Neural cell (in vitro differentiated cells): ENCODE results near the gene POLR1A. TPM values are rescaled to one million over a fixed set of nuclear protein-coding genes. Genes with fewer than 3 reads are reported as not detected.

Experiments used
- H2AFZ ChIP-seq: fragments of 200-600, 300-800 bp; sonication (generic), shearing (Covaris generic); 2 replicates; pipeline ENCODE4 v1.6.0; 2014; ENCODE audit warnings: low read depth, mild to moderate bottlenecking, antibody characterized with exemption, low read length, moderate library complexity
- H3F3A ChIP-seq: fragments of 200-600 bp; shearing (Covaris generic); 2 replicates; pipeline ENCODE4 v1.6.1; 2016; ENCODE audit warnings: mild to moderate bottlenecking, moderate library complexity, mixed read lengths, antibody characterized with exemption, low read length; ENCODE audit not compliant: insufficient read depth, poor library complexity, severe bottlenecking
- H3K27ac ChIP-seq: fragments of 200-600, 300-800 bp; sonication (generic), shearing (Covaris generic); 2 replicates; pipeline ENCODE4 v1.5.1; 2014; ENCODE audit warnings: mild to moderate bottlenecking, low read length, moderate library complexity
- H3K27me3 ChIP-seq: fragments of 300-800, 200-600 bp; sonication (generic), shearing (Covaris generic); 2 replicates; pipeline ENCODE4 v1.6.0; 2014; ENCODE audit warnings: mild to moderate bottlenecking, low read depth, low read length, moderate library complexity; ENCODE audit not compliant: insufficient read depth
- H3K36me3 ChIP-seq: fragments of 300-800, 200-600 bp; sonication (generic), shearing (Covaris generic); 2 replicates; pipeline ENCODE4 v1.5.1; 2014; ENCODE audit warnings: mild to moderate bottlenecking, antibody characterized with exemption, low read length, moderate library complexity; ENCODE audit not compliant: insufficient read depth
- H3K4me2 ChIP-seq: fragments of 300-800, 200-600 bp; sonication (generic), shearing (Covaris generic); 2 replicates; pipeline ENCODE4 v1.6.0; 2014; ENCODE audit warnings: mild to moderate bottlenecking, low read length
- H3K4me3 ChIP-seq: fragments of 300-800, 200-600 bp; sonication (generic), shearing (Covaris generic); 2 replicates; pipeline ENCODE4 v1.5.1; 2014; ENCODE audit warnings: mild to moderate bottlenecking, low read length, moderate library complexity
- H3K79me2 ChIP-seq: fragments of 200-600 bp; shearing (Covaris generic); replicated peaks from 2 replicates; pipeline ENCODE4 v1.6.0; 2014; ENCODE audit warnings: mild to moderate bottlenecking, low read length, moderate library complexity; ENCODE audit not compliant: insufficient read depth
- H3K9ac ChIP-seq: fragments of 300-800, 200-600 bp; sonication (generic), shearing (Covaris generic); 2 replicates; pipeline ENCODE4 v1.6.1; 2016; ENCODE audit warnings: mild to moderate bottlenecking, low read length, mixed read lengths
- H3K9me2 ChIP-seq: fragments of 200-600 bp; shearing (Covaris generic); 2 replicates; pipeline ENCODE4 v1.6.1; 2016; ENCODE audit warnings: mild to moderate bottlenecking, low read length, mixed read lengths; ENCODE audit not compliant: insufficient read depth
- H3K9me3 ChIP-seq: fragments of 200-600, 300-800 bp; sonication (generic), shearing (Covaris generic); 2 replicates; pipeline ENCODE4 v1.6.1; 2016; ENCODE audit warnings: mild to moderate bottlenecking, mixed run types, low read length, moderate library complexity, mixed read lengths
- H4K20me1 ChIP-seq: fragments of 200-600 bp; shearing (Covaris generic); 2 replicates; pipeline ENCODE4 v1.6.1; 2016; ENCODE audit warnings: mild to moderate bottlenecking, mixed run types; ENCODE audit not compliant: insufficient read depth
- EP300 ChIP-seq: fragments of 450-650 bp; conservative IDR thresholded peaks from 2 replicates; pipeline ENCODE4 v1.6.1; 2014; ENCODE audit warnings: antibody characterized with exemption, mild to moderate bottlenecking, moderate library complexity; ENCODE audit not compliant: poor library complexity, severe bottlenecking
- EZH2 ChIP-seq: fragments of 200-600, 300-800 bp; shearing (Covaris generic), sonication (generic); IDR thresholded peaks from 2 replicates; pipeline ENCODE4 v1.6.1; 2014; ENCODE audit warnings: antibody characterized with exemption, low read length, borderline replicate concordance, mild to moderate bottlenecking; ENCODE audit not compliant: insufficient read depth, poor library complexity, severe bottlenecking
- MXI1 ChIP-seq: fragments of 450-650 bp; conservative IDR thresholded peaks from 2 replicates; pipeline ENCODE4 v1.6.1; 2014; ENCODE audit warnings: antibody characterized with exemption, mild to moderate bottlenecking; ENCODE audit not compliant: poor library complexity, severe bottlenecking
- POLR2AphosphoS5 ChIP-seq: IDR thresholded peaks from 2 replicates; pipeline ENCODE4 v1.6.1; 2012
- RAD21 ChIP-seq: fragments of 450-650 bp; conservative IDR thresholded peaks from 2 replicates; pipeline ENCODE4 v1.6.1; 2014; ENCODE audit warnings: antibody characterized with exemption, mild to moderate bottlenecking, moderate library complexity
- SMC3 ChIP-seq: fragments of 450-650 bp; conservative IDR thresholded peaks from 2 replicates; pipeline ENCODE4 v1.6.1; 2014; ENCODE audit warnings: antibody characterized with exemption, mild to moderate bottlenecking, moderate library complexity; ENCODE audit not compliant: poor library complexity
- TAF1 ChIP-seq: IDR thresholded peaks from 2 replicates; pipeline ENCODE4 v1.6.1; 2012; ENCODE audit warnings: low read depth
- polyA plus RNA-seq: library from polyadenylated mRNA; depleted of rRNA; stranded (reverse); fragments of >200 nt; gene quantifications from 2 replicates; pipeline ENCODE4 v1.2.3, GENCODE V29; 2014
- TF ChIP-seq, protein P1 (sequence below): IDR thresholded peaks from 2 replicates; pipeline ENCODE4 v1.6.1; 2012; ENCODE audit warnings: borderline replicate concordance
- TF ChIP-seq, protein P2 (sequence below): fragments of 450-650 bp; IDR thresholded peaks from 2 replicates; pipeline ENCODE4 v1.5.1; 2014; ENCODE audit warnings: antibody characterized with exemption, mild to moderate bottlenecking, moderate library complexity; ENCODE audit not compliant: poor library complexity, severe bottlenecking

Gene POLR1A
- polyA plus RNA-seq, 1 donor from 2014 or later, result 5.4 TPM

DNA sequence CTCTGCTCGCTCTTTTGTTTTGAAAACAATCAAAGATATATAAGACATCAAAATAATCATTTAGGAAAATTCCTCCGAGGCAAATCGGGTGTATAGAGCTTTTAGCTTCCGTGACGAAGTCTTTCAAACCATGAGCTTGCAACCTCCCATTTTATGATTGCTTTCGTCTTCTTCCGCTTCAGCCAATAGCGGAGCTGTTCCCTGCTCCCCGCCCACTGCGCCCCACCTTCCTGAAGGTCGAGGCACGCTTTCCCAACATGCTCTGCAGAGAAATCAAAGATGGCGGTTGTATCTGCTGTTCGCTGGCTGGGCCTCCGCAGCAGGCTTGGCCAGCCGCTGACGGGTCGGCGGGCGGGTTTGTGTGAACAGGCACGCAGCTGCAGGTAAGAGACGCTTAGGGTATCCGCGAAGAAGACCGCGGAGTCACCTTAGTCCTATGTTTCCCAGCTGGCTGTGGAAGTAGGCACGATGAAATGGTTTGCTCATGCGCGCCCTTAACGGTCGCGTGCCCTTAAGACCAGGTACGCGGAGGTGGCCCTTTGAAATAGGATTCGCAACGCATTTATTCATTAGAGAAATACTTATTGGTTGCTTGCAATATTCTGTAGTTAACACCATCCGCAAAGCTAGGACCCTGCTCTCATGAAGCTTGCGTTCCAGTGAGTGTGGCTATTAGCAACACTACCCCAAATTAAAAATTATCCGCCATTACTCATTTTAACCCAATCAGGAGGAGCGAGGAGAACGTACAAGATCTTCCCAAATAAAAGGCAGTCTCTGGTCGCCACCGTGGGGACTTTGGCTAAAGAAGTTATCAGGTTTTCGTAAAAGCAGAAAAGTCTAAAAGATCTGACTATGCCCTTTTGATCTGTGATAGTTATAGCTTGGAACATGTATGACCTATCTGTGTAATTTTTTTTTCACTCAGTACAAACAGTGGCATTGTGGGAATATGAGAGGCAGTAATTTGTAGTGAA is 571 bp upstream of the POLR1A start, which contains the start of gene PTCD3:
TSS of gene PTCD3 (plus strand) at position 267 of the 977 bp plus-strand sequence. CDS start at position 280, 13 bp downstream.
- Histone ChIP-seq H3F3A (no peaks in the 10 kb centered on the region), H3K27me3 (no peaks in the 10 kb centered on the region), H3K4me2 (peak within 1 kb of the TSS; percentile 99), H3K9me3 (no peaks in the 10 kb centered on the region), H3K79me2 (peaks cover 57% of the 10 kb centered on the region), H4K20me1 (no peaks in the 10 kb centered on the region), H3K4me3 (peak within 1 kb of the TSS; percentile 85), H3K9ac (peak within 1 kb of the TSS; percentile 88), H3K27ac (peak within 1 kb of the TSS; percentile 69), H2AFZ (peak within 1 kb of the TSS; percentile 95), H3K9me2 (no peaks in the 10 kb centered on the region), H3K36me3 (no peaks in the 10 kb centered on the region)
- peak; percentile 99 for TF ChIP-seq TAF1
- TF ChIP-seq SMC3, result peak; percentile 46
- TF ChIP-seq EZH2, result no peak
- peak; percentile 94 for TF ChIP-seq POLR2AphosphoS5
- TF ChIP-seq, protein P1, sequence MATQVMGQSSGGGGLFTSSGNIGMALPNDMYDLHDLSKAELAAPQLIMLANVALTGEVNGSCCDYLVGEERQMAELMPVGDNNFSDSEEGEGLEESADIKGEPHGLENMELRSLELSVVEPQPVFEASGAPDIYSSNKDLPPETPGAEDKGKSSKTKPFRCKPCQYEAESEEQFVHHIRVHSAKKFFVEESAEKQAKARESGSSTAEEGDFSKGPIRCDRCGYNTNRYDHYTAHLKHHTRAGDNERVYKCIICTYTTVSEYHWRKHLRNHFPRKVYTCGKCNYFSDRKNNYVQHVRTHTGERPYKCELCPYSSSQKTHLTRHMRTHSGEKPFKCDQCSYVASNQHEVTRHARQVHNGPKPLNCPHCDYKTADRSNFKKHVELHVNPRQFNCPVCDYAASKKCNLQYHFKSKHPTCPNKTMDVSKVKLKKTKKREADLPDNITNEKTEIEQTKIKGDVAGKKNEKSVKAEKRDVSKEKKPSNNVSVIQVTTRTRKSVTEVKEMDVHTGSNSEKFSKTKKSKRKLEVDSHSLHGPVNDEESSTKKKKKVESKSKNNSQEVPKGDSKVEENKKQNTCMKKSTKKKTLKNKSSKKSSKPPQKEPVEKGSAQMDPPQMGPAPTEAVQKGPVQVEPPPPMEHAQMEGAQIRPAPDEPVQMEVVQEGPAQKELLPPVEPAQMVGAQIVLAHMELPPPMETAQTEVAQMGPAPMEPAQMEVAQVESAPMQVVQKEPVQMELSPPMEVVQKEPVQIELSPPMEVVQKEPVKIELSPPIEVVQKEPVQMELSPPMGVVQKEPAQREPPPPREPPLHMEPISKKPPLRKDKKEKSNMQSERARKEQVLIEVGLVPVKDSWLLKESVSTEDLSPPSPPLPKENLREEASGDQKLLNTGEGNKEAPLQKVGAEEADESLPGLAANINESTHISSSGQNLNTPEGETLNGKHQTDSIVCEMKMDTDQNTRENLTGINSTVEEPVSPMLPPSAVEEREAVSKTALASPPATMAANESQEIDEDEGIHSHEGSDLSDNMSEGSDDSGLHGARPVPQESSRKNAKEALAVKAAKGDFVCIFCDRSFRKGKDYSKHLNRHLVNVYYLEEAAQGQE, result peak; percentile 95
- TF ChIP-seq RAD21, result peak; percentile 47
- peak; percentile 95 for TF ChIP-seq MXI1
- peak; percentile 11 for TF ChIP-seq EP300
- TF ChIP-seq, protein P2, sequence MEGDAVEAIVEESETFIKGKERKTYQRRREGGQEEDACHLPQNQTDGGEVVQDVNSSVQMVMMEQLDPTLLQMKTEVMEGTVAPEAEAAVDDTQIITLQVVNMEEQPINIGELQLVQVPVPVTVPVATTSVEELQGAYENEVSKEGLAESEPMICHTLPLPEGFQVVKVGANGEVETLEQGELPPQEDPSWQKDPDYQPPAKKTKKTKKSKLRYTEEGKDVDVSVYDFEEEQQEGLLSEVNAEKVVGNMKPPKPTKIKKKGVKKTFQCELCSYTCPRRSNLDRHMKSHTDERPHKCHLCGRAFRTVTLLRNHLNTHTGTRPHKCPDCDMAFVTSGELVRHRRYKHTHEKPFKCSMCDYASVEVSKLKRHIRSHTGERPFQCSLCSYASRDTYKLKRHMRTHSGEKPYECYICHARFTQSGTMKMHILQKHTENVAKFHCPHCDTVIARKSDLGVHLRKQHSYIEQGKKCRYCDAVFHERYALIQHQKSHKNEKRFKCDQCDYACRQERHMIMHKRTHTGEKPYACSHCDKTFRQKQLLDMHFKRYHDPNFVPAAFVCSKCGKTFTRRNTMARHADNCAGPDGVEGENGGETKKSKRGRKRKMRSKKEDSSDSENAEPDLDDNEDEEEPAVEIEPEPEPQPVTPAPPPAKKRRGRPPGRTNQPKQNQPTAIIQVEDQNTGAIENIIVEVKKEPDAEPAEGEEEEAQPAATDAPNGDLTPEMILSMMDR, result no peak

DNA sequence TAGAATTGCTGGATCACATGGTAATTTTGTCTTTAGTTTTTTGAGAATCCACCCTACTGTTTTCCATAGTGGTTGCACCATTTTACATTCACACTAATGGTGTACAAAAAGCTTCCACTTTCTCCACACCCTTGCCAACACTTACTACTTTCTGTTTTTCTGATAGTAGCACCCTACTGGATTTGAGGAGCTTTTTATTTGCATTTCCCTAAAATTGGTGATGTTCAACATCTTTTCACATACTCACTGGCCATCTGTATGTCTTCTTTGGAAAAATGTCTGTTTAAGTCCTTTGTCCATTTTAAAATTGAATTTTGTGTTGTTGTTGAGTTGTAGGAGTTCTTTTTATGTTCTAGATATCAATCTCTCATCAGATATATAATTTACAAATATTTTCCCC is 3.5 kb downstream of the POLR1A start:
- Histone ChIP-seq H3K4me3 (no peak overlapping the region), H3F3A (no peaks in the 10 kb centered on the region), H3K27me3 (no peaks in the 10 kb centered on the region), H3K27ac (no peak overlapping the region), H3K4me2 (no peak overlapping the region), H3K9me2 (no peaks in the 10 kb centered on the region), H3K79me2 (peaks cover 36% of the 10 kb centered on the region), H3K9me3 (no peaks in the 10 kb centered on the region), H3K36me3 (peaks cover 4% of the 10 kb centered on the region), H4K20me1 (no peaks in the 10 kb centered on the region), H3K9ac (no peak overlapping the region), H2AFZ (no peak overlapping the region)
- TF ChIP-seq, protein P1, result no peak
- TF ChIP-seq TAF1 (no peak), EP300 (no peak), SMC3 (no peak), EZH2 (no peak), RAD21 (no peak)
- TF ChIP-seq, protein P2, result no peak
